ENCODE measurements around the gene CAT.

DNA sequence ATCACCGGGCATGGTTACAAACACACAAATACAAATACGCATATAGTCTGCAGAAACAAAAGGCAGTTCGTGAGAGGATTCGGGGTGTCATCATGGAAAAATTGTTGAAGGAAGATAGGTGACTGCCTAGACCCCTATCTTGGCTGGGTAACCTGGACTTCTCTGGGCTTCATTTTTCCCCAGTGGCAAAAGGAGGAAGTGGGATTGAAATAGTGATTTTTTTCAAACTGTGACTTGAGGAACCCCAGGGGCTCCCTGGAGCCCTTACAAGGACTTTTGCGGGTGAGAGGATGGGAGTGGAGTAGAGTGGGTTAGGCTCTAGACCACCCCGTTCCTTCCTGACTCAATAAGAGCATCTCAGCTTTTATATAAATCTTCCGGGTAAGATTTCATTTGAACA lies 75.9 kb downstream of the CAT start:
- TF ChIP-seq POLR2A (IDR thresholded peaks at IDR 0.05): no peak
- TF ChIP-seq, protein P1, sequence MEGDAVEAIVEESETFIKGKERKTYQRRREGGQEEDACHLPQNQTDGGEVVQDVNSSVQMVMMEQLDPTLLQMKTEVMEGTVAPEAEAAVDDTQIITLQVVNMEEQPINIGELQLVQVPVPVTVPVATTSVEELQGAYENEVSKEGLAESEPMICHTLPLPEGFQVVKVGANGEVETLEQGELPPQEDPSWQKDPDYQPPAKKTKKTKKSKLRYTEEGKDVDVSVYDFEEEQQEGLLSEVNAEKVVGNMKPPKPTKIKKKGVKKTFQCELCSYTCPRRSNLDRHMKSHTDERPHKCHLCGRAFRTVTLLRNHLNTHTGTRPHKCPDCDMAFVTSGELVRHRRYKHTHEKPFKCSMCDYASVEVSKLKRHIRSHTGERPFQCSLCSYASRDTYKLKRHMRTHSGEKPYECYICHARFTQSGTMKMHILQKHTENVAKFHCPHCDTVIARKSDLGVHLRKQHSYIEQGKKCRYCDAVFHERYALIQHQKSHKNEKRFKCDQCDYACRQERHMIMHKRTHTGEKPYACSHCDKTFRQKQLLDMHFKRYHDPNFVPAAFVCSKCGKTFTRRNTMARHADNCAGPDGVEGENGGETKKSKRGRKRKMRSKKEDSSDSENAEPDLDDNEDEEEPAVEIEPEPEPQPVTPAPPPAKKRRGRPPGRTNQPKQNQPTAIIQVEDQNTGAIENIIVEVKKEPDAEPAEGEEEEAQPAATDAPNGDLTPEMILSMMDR (IDR thresholded peaks at IDR 0.05): no peak

Measured in thyroid gland (tissue), 4 donors.